K562 (cell line): Measurements from ENCODE around the gene ELAVL3. TPM values are rescaled to one million over a fixed set of nuclear protein-coding genes. Genes with fewer than 3 reads are reported as not detected.

Source experiments
- MAFK ChIP-seq: IDR thresholded peaks from 2 replicates; pipeline ENCODE4 v1.6.1; 2011; ENCODE audit warnings: low read length, improper control_type of control experiment
- NCOA2 ChIP-seq, 2 experiments: fragments of 450-650 bp; IDR thresholded peaks; 2 replicates each; pipeline ENCODE4 v1.6.1; 2018; ENCODE audit warnings: mild to moderate bottlenecking in 2 of 2, moderate library complexity in 1 of 2; ENCODE audit not compliant: partially characterized antibody in 2 of 2
- PURB ChIP-seq: sonication (generic); formaldehyde crosslinking; IDR thresholded peaks from 2 replicates; pipeline ENCODE4 v1.9.0; 2021; ENCODE audit warnings: low read depth, mild to moderate bottlenecking, missing genetic modification reagents
- RBM22 ChIP-seq: fragments of 200-400 bp; formaldehyde crosslinking; IDR thresholded peaks from 2 replicates; pipeline ENCODE4 v1.6.1; 2018; ENCODE audit warnings: low read length, low read depth; ENCODE audit not compliant: poor library complexity, severe bottlenecking
- SIX5 ChIP-seq, 2 experiments: IDR thresholded peaks; 2 replicates each; pipeline ENCODE4 v1.6.1; 2011; ENCODE audit warnings: low read length in 2 of 2, borderline replicate concordance in 1 of 2, low read depth in 1 of 2, mild to moderate bottlenecking in 1 of 2, moderate library complexity in 1 of 2; ENCODE audit not compliant: insufficient read depth in 1 of 2
- TAF15 ChIP-seq: fragments of 200-400 bp; formaldehyde crosslinking; IDR thresholded peaks from 2 replicates; pipeline ENCODE4 v1.6.1; 2017; ENCODE audit warnings: mild to moderate bottlenecking, low read depth, low read length, moderate library complexity
- polyA plus RNA-seq, 8 experiments: library from polyadenylated mRNA; depleted of rRNA in 4 of 8; stranded (reverse) in 5 of 8; unstranded in 3 of 8; fragments of >200 nt; fragmentation: Nextera tagmentation in 2 of 8; fragmentation: Illumina TruSeq in 1 of 8; extraction: Ambion mirVana in 2 of 8; extraction: Trizol in 1 of 8; gene quantifications; 2 replicates each; pipeline versions ENCODE4 v1.2.1 to v1.2.3, GENCODE V29; 2011 to 2014; ENCODE audit warnings: inconsistent platforms in 1 of 8, missing spikeins in 1 of 8
- total RNA-seq, 7 experiments: library from RNA; depleted of rRNA in 6 of 7; stranded (reverse); fragments of >200 nt in 6 of 7; fragmentation: Illumina TruSeq in 2 of 7; extraction: Trizol in 2 of 7; gene quantifications; 2 replicates each; pipeline versions ENCODE4 v1.2.1 to v1.2.3, GENCODE V29; 2011 to 2021; ENCODE audit warnings: low replicate concordance in 1 of 7
- TF ChIP-seq, protein P1 (sequence below), 3 experiments: IDR thresholded peaks in 2 of 3; conservative IDR thresholded peaks in 1 of 3; 2 replicates each; pipeline ENCODE4 v1.5.1; 2011 to 2012; ENCODE audit warnings: low read length in 3 of 3, mild to moderate bottlenecking in 3 of 3, control low read depth in 2 of 3, improper control_type of control experiment in 1 of 3, inconsistent platforms in 1 of 3, low read depth in 1 of 3, mixed read lengths in 1 of 3, moderate library complexity in 1 of 3; ENCODE audit not compliant: insufficient read depth in 2 of 3
- TF ChIP-seq, protein P2 (sequence below): fragments of 250-450 bp; sonication (Bioruptor Pico); IDR thresholded peaks from 2 replicates; pipeline ENCODE4 v1.4.0; 2020

ELAVL3 gene
- total and polyA plus RNA-seq, 9 of the 15 experiments (the other 6 are each of a cell fraction or from before 2014, with no cell fraction given): not detected

DNA sequence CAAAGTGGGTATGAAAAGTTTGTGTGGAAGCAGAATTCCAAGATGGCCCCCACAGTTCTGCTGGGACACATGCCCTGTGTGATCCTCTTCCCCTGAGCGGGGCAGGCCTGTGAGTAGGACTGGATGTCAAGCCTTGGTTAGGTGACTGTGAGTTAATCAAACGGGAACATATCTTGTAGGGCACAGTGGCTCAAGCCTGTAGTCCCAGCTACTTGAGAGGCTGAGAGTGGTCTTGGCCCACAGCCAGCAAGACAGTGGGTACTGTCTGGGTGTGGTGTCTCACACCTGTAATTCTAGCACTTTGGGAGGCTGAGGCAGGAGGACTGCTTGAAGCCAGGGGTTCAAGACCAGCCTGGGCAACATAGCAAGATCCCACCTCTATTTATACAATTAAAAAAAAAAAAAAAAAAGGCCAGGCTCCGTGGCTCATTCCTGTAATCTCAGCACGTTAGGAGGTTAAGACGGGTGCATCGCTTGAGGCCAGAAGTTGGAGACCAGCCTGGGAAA, 18.4 kb upstream of the ELAVL3 start (continued):
- no peak for TF ChIP-seq TAF15
- TF ChIP-seq, protein P1, sequence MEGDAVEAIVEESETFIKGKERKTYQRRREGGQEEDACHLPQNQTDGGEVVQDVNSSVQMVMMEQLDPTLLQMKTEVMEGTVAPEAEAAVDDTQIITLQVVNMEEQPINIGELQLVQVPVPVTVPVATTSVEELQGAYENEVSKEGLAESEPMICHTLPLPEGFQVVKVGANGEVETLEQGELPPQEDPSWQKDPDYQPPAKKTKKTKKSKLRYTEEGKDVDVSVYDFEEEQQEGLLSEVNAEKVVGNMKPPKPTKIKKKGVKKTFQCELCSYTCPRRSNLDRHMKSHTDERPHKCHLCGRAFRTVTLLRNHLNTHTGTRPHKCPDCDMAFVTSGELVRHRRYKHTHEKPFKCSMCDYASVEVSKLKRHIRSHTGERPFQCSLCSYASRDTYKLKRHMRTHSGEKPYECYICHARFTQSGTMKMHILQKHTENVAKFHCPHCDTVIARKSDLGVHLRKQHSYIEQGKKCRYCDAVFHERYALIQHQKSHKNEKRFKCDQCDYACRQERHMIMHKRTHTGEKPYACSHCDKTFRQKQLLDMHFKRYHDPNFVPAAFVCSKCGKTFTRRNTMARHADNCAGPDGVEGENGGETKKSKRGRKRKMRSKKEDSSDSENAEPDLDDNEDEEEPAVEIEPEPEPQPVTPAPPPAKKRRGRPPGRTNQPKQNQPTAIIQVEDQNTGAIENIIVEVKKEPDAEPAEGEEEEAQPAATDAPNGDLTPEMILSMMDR (IDR thresholded peaks at IDR 0.05 in 2 of 3, conservative IDR thresholded peaks at IDR 0.05 in 1 of 3; ENCODE audit: insufficient read depth in 2 of 3, low read depth in 1 of 3, low read length in 3 of 3): no peak
- no peak for TF ChIP-seq SIX5 (IDR thresholded peaks at IDR 0.05; ENCODE audit: borderline replicate concordance in 1 of 2, insufficient read depth in 1 of 2, low read depth in 1 of 2, low read length in 2 of 2)
- no peak for TF ChIP-seq PURB
- no peak for TF ChIP-seq NCOA2 (IDR thresholded peaks at IDR 0.05; ENCODE audit: partially characterized antibody in 2 of 2)
- TF ChIP-seq, protein P2, sequence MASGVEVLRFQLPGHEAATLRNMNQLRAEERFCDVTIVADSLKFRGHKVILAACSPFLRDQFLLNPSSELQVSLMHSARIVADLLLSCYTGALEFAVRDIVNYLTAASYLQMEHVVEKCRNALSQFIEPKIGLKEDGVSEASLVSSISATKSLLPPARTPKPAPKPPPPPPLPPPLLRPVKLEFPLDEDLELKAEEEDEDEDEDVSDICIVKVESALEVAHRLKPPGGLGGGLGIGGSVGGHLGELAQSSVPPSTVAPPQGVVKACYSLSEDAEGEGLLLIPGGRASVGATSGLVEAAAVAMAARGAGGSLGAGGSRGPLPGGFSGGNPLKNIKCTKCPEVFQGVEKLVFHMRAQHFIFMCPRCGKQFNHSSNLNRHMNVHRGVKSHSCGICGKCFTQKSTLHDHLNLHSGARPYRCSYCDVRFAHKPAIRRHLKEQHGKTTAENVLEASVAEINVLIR (CRISPR knock-in tag): no peak
- no peak for TF ChIP-seq RBM22
- no peak for TF ChIP-seq MAFK
